GM21786 (cell line): Measurements from ENCODE around the gene HSPA4.
"Not testable (repeated sequence)": the region's sequence is repeated elsewhere in the genome, so short reads cannot be mapped to it uniquely, and the experiment has no call there.

ENCODE experiments used
- ATAC-seq: cut with Tn5 transposase; IDR thresholded peaks from one replicate; pipeline ENCODE4 v1.9.1; 2021; ENCODE audit not compliant: unreplicated experiment

The HSPA4 gene

GRCh38 chr5:133049726-133050048, 2.1 kb upstream of the HSPA4 start:
- ATAC-seq: no peak

DNA sequence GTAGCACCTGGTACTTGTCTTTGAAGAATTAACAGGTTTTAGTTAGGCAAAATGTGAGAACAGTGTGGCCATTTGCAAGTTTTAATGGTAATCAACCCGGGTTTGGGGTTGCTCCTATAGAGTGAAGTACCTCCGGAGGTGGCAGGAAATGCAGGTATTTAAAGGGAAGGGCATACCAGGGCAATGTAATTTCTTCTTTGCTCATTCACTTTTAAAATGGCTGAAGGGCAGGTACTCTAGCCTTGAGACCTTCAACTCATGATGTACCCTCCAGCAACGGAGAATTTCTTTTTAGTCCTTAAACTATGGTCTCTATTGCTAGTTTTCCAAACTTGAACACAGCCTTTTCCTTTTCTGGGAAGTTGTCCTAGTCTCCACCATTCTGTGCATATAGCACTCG, 1.3 kb upstream of the HSPA4 start:
- no peak for ATAC-seq

DNA sequence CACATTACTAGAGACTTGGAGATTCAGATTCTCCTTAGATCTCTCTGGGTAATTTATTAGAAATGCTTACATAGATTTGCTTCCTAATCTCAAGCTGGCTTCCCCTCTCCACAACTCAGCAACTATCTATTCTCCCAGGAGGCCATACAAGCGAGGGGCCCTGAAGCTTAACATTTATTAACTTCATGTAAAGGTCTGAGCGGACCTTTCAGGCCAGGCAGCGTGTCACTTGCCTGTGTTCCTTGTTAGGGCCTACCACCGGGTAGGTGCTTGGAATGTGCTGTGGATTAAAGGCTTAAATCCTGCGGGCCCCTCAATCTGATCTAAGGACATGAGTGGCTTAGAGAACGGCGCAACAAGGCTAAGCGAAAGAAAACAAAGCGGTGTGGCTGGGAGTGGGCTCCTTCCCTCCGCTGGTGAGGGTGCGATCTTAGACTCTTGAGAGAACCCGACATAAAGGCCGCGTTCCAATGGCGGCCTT, 712 bp upstream of the HSPA4 start:
- ATAC-seq: peak; percentile 1

- ATAC-seq: peak; percentile 29
These were observed 733 bp downstream of the HSPA4 start for GRCh38 chr5:133052317-133053175.

DNA sequence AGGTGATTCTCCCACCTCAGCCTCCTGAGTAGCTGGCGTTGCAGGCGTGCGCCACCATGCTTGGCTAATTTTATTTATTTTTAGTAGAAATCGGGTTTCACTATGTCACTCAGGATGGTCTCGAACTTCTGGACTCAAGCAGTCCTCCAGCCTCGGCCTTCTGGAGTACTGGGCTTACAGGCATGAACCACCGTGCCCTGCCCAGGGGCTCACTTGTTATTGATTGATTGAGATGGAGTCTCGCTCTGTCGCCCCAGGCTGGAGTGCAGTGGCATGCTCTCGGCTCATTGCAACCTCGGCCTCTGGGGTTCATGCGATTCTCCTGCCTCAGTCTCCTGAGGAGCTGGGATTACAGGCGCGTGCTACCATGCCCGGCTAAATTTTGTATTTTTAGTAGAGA, 1.6 kb downstream of the HSPA4 start:
- no peak for ATAC-seq

GRCh38 chr5:133054697-133055471, 3.1 kb downstream of the HSPA4 start:
- no peak for ATAC-seq

DNA sequence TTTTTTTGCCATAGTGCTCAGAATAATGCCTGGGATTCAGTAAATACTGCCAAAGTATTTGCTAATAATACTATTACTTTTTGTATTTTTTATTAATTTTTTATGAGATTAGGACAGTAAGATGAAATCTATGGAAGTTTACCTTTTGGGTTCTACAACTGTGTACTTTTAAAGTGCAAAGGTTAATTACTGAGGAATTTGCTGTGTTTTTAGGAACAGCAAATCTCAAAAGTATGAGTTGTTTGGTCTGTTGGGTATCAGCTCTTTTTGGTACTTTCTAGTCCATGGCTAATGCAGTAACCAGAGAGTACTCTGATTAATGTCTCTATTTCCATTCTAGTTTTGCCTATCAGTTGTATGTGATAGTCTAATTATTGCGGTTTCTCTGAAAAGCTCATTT, 5.1 kb downstream of the HSPA4 start:
- ATAC-seq: no peak

GRCh38 chr5:133059621-133060020, 7.8 kb downstream of the HSPA4 start:
- no peak for ATAC-seq

DNA sequence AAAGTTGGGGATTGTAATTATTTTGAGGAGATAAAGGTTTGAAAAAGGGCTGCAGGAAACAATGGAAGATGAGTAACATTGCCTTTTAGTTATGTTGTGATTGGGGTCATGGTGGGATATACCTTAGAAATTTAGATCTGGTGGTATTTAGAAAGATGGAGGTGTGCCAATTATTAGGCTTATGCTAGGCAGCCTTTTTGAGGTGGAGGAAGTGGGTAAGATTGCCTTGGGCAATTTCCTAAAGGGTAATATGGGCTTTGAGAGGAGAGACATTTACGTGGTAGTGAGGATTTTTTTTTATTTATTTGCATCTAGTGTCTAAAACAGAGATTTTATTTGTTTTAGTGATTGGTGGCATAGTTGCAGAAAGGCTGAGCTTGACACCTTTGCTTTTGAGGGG, 10.5 kb downstream of the HSPA4 start:
- ATAC-seq: no peak

DNA sequence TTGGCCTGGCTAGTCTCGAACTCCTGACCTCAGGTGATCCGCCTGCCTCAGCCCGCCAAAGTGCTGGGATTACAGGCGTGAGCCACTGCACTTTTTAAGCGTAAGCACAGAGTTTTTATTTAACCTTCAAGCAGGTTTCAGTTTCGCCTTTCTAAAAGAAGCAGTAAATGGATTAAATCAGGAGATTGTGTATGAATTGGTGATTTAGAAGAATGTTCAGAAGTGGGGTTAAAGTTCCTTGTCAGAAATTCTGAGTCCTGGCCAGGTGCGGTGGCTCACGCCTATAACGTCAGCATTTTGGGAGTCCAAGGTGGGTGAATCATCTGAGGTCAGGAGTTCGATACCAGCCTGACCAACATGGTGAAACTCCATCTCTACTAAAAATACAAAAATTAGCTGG, 12.2 kb downstream of the HSPA4 start:
- no peak for ATAC-seq

GRCh38 chr5:133065471-133065870, 13.7 kb downstream of the HSPA4 start:
- ATAC-seq: no peak

DNA sequence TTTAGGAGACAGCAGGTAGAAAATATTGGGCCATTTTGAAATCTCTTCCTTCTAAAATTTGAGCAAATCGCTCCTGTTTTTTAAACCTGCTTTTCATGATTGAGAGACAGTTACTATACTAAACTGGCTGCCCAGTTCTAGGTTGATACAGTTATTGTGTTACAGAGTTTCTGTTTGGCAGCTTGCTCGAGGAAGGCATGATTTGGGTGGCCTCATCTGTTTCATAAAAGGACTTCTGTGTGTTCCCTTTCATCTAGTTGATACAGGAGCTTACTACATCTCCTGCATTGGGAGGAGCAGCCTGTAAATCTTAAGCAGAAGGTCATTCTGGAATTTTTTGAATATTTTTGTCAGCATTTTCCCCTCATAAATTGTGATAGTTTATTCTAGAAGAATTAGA, 14.2 kb downstream of the HSPA4 start:
- no peak for ATAC-seq

- no peak for ATAC-seq
These were observed 20.2 kb downstream of the HSPA4 start for GRCh38 chr5:133072021-133072420.

GRCh38 chr5:133075572-133076536, 24.0 kb downstream of the HSPA4 start:
- ATAC-seq: no peak

DNA sequence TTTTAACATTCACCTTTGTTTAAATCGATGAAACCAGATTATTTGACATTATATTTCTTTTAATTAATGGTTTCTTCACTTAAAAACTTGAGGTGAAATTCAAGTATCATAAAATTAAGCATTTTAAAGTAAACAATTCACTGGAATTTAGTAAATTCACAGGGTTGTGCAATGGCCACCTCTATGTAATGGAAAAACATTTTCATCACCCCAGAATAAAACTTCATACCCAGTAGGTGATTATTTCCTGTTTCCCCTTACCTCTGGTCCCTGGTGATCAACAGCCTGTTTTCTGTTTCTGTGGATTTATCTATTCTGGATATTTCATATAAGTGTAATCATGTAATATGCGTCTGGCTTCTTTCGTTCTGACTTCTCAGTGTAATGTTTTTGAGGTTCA, 27.2 kb downstream of the HSPA4 start:
- no peak for ATAC-seq

DNA sequence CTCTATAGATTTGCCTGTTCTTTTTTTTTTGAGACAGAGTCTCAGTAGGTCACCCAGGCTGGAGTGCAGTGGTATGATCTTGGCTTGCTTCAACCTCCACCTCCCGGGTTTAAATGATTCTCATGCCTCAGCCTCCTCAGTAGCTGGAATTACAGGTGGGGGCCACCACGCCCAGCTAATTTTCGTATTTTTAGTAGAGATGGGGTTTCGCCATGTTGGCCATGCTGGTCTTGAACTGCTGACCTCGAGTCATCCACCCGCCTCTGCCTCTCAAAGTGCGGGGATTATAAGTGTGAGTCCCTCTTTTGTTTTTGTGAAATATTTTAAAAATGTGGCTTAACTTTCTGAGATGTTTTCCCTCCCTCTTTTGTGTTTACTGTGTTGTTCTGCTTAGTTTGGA, 29.2 kb downstream of the HSPA4 start:
- no peak for ATAC-seq

DNA sequence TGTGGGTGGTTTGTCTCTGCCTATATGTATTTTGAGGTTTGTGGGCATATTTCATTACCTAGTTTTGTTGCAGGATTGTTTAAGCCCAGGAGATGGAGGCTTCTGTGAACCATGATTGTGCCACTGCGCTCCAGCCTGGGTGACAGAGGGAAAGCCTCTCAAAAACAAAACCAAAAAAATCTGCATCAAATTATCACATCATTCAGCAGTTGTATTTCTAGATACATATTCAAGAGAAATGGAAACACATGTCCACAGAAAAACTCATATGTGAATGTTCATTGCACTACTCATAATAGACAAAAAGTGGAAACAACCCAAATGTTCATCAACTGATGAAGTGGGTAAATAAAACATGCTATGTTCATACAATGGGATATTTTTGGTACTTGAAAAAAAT, 29.9 kb downstream of the HSPA4 start:
- ATAC-seq: no peak

- ATAC-seq: no peak
These were observed 30.3 kb downstream of the HSPA4 start for GRCh38 chr5:133082128-133082527.

GRCh38 chr5:133083901-133084300, 32.1 kb downstream of the HSPA4 start:
- ATAC-seq: no peak

DNA sequence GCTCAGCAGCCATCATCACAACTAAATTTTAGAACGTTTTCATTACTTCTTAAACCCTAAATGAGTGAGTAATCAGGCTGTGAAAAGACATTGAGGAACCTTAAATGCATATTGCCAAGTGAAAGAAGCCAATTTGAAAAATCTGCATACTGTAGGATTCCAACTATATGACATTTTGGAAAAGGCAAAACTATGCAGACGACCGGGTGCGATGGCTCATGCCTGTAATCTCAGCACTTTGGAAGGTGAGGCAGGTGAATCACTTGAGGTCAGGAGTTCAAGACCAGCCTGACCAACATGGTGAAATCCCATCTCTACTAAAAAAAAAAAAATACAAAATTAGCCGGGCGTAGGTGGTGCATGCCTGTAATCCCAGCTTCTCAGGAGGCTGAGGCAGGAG, 33.4 kb downstream of the HSPA4 start:
- ATAC-seq: not testable (repeated sequence)

- ATAC-seq: no peak
These were observed 34.6 kb downstream of the HSPA4 start for GRCh38 chr5:133086366-133086875.
